Activated CD4-positive, alpha-beta T cell treated with anti-CD3 and anti-CD28 coated beads for 1 hour (primary cell): Measurements from ENCODE around the gene LCN10.
"Not testable (repeated sequence)": the region's sequence is repeated elsewhere in the genome, so short reads cannot be mapped to it uniquely, and the experiment has no call there.

Experiments used
- DNase-seq: peaks from one replicate; pipeline ENCODE4 v3.0.0-alpha.2; 2020

The LCN10 gene

DNA sequence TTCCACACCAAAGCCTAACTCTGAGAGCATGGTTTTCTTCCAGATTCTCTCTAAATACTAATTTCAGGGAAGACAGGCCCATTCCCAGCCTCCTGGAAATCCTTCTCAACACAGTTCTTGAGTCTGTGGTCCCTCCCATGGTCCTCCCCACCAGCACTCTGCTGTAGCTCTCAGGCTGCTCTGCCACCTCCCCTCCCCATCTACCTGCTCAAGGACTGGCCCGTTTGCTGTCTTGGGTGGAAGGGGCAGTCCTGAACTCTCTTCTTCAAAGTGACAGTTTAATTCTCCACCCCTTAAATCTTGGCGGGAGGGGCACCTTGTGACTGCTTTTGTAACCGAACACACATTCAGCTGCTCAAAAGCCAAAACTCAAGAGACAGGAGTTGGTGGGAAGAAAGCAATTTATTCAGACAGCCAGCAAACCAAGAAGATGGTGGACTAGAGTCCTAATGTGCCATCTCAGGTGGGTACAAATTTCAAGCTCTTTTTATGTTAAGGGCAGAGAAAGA lies 29.2 kb upstream of the LCN10 start:
- no peak for DNase-seq

DNA sequence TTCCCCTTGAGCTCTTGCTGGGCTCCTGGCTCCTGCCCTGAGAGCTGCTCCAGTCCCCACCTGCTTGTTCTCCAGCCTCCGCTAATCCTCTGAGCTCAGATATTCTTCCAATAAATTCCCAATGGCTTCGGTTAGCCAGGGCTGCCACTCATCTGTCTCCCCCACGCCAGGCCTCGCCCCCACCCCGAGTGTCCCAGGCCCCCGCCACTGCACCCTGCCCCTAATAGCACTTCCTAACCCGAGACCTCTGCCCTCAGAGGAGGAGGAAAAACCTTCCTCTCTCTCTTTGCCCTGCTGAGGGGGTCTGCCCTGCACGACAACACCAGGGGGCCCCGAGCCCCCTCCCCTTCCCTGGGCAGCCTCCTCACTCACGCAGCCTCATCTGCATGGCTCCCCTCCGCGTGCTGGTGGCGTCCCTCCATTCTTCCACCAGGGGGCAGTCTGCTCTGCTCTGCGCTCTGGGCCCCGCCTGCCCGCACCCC lies 27.0 kb upstream of the LCN10 start:
- no peak for DNase-seq

DNA sequence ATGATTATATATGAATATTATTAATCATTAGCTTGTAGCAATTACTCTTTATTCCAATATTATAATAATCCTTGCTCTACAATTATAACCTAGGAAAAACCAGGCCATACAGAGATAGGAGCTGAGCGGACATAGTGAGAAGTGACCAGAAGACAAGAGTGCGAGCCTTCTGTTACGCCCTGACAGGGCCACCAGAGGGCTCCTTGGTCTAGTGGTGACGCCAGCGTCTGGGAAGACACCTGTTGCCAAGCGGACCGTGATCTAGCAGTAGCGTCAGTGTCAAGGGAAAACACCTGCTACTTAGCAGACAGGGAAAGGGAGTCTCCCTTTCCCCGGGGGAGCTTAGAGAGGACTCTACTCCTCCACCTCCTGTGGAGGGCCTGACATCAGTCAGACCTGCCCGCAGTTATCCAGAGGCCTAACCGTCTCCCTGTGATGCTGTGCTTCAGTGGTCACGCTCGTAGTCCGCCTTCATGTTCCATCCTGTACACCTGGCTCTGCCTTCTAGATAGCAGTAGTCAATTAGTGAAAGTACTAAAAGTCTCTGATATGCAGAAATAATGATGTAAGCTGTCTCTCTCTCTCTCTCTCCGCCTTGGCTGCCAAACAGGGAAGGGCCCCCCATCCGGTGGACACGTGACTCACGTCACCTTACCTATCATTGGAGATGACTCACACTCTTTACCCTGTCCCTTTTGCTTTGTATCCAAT lies 23.8 kb upstream of the LCN10 start:
- DNase-seq: not testable (repeated sequence)

DNA sequence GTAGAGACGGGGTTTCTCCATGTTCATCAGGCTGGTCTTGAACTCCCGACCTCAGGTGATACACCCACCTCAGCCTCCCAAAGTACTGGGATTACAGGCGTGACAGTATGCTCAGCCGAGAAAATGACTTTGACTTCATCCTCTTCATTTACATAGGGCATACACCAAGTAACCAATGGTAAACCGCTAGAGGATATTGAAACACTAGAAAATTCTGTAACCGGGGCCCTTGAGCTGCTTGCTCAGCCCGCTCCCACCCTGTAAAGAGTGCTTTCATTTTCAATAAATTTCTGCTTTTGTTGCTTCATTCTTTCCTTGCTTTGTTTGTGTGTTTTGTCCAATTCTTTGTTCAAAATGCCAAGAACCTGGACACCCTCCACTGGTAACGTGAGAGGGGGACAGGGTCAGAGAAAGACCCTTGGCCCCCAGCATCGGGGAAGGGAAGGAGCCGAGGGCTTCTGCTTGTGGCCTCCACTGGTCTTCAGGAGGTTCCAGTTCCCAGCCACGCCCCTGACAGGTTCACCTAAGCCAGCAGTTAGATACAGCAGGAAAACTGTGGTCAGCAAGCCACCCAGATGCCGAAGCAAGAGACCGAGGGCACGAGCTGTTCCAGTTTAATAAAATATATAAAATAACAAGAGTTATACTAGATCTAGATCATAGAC lies 23.1 kb upstream of the LCN10 start:
- DNase-seq: not testable (repeated sequence)

DNA sequence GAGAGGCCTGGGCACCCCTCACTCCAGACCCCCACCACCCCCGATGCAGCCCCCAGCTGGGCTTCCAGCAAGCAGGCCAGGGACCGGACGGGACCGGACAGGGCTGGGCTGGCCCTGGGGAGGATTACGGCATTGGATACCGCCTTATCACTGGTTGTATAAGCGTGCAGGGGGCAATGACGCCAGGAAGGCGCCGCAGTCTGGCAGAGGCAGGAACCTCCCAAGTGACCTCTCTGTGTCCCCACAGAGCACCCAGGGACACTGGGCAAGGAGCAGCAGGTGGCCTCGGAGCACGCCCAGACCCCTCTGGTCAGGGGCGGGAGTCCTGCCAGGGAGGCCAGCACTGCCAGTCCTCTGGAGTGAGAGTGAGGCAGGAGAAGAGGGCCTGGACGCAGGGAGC lies 22.3 kb upstream of the LCN10 start:
- no peak for DNase-seq

DNA sequence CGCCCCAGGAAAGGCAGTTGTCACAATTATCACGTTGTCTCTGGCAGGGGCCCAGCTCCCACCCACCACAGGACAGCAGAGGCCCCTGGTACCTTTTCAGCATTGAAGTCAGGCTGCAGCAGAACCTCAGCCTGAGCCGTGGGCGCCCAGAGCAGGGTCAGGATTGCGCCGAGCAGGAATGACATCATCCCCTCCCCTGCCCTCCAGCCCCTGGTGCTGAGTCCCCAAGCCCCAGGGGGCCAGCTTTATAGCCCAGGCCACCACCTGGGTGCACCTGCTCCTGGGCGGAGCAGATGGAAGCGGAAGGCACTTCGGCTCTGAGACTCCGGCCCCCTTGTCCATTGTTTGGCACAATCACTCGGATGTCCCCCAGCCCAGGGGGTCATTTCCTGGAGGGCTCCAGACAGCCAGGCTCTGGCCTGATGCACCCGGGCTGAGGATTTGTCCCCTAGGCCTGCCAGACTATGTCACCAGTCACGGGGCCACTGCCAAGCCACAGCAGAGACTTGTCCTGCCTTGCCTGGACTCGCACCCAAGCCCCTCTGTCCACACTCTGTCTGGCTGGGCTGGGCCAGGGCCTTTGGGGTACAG lies 21.7 kb upstream of the LCN10 start, which contains the start of gene LCN15:
TSS of gene LCN15 (minus strand) at position 218 of the 591 bp plus-strand sequence. CDS start at position 188, 30 bp downstream.
- no peak for DNase-seq

DNA sequence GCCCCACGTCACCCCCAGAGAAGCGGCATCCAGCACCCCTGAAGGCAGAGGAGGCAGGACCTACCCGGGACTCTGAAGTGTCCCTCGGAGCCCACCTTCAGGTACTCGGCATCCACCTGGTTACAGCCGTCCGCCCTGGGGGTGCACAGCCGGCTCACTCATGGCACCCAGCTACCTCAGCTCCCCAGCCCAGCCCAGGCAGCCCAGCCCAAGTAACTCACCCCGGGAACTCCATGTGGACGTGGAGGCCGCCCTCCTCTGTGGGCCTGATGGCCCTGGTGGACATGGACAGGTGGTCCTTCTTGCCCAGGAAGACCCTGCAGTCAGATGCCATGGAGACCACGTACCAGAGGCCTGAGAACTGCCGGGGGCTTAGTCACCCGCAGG lies 20.9 kb upstream of the LCN10 start:
- DNase-seq: no peak

DNA sequence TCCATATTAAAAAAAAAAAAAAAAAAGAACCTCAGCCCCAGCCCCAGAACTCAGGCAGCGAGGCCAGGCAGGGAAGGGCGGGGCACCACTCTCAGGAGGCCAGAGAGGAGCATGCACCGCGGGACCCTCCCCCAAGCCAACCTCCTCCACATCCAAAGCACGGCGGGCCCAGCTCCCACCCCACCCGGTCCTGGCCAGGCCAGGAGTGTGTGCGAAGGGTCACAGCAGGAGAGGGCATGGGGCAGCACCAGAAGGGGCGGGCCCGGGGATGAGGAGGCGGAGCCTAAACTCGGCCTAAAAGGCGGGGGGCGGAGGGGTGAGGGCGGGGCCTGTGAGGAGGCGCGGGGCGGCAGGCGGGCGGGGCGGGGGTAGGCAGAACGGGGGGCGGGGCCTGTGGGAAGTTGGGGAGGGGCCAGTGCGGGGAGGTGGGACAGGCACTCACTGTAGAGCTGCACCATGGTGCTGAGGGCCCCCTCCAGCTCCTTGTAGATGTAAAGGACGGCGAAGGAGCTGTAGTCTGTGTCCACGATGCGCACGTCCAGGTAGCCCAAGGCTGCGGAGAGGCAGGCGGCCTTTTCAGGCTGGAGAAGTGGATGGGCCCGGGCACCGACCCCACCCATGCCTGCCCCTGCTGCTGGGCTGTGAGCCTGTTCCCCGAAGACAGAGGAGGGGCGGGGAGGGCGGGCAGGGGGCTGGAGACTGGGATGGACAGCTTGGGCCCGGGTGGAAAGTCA lies 20.3 kb upstream of the LCN10 start:
- DNase-seq: no peak

DNA sequence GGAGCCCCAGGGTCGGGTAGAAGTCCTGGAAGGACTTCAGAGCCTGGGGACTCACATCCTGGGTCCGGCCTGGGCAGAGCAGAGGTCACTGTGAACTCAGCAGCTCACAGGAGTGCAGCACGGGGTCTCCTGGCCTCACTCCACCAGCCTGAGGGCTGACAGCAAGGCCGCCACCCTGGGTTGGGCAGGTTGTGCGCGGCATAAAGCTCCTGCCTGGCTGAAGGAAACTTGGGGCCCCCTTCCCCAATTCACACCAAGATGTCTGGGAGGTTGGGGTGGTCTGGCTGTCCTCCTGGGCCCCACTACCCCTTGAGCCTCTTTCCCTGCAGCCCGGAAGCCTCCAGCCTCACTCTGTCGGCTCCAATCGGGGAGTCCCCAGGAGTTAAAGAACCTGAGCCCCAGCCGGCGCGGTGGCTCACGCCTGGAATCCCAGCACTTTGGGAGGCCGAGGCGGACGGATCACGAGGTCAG lies 19.5 kb upstream of the LCN10 start:
- no peak for DNase-seq

DNA sequence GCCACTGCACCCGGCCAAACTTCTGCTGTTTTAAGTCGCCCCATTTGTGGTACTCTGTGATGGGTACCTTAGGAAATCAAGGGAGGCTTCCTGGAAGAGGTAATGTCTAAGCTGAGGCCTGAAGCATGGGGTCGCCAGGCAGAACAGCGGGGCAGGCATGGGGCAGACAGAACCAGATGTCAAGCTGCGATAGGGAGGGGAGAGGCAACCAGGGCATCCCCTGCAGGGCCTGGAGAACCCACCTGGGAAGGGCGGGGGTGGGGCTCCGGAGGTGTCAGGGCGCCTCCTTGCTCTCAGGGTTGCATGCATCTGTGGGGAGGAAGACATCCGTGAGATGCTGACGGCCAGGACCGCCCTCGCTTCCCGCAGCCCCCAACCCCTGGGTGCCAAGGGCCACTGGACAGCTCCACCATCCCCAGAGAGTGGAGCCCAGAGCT lies 18.8 kb upstream of the LCN10 start:
- DNase-seq: no peak

DNA sequence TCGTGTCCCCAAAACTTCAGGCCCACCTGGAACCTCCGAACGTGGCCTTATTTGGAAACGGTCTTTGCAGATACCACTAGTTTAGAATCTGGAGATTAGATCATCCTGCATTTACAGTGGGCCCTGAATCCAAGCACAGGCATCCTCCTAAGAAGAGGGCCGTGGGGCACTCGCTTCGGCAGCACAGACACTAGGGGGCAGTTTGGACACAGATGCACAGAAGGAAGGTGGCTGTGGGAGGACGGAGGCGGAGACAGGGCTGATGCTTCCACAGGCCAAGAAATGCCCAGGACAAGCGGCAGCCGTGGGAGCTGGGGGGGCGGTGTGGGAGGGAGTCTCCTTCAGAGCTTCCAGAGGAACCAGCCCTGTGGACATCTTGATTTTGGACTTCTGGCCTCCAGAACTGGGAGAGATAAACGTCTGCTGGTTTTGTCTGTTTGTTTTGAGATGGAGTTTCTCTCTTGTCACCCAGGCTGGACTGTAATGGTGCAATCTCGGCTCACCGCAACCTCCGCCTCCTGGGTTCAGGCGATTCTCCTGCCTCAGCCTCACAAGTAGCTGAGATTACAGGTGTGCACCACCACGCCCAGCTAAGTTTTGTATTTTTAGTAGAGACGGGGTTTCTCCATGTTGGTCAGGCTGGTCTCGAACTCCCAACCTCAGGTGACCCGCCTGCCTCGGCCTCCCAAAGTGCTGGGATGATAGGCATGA lies 18.2 kb upstream of the LCN10 start:
- not testable (repeated sequence) for DNase-seq

DNA sequence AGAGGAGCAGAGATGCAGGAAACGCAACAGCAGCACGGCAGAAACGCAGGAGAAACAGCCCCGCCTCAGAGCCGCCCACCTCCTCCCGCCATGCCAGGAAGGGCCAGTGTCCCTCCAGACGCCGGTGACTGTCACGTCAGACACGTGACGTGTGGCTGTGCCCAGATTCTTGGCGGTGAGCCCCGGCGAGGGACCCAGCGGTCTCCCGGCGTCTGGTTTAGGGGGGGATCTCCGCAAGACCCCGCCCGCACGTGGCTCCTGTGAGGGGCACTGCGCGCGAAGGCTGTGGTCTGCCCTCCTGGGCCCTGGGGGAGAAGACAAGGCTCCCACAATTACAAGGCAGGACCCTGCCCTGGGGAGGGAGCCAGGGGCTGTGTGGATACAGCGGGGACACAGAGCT lies 17.7 kb upstream of the LCN10 start:
- no peak for DNase-seq

DNA sequence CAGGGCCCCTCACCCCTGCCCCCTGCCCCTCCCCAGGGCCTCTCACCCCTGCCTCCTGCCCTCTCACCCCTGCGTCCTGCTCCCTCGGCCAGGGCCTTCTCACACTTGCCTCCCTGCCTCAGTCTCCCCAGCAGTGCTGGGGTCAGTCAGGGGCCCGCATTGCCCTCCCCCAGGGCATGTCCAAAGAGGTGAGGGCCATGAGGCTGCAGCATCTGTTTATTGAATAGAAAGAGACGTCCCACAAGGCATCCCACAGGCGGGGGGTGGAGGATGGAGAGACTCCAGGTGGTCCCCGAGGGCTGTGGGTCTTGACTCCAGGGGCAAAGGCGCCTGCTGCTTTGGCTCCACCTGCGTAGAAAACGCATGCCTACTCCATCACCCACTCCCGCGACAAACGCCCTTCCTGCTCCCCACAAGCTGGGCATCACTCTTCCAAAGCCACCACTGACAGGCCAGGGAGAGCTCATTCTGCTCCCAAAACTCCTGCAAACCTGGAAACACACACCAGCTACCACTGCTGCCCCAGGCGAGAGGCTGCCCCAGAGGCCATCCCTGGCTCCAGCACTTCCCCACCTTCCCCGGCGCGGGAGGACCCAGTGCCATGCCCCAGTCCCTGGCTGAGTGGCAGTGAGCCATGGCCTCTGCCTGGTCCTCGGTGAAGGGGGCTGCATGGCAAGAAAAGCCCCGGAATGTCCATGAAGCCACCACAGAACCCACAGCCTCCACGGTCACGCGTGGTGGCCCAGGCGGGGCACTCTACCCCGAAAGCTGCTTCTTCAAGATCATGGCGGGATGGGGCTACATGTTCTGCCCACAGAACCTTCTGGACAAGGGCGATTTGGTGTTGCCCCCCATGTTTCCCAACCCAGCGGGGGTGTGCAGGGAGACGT lies 16.9 kb upstream of the LCN10 start:
- no peak for DNase-seq

DNA sequence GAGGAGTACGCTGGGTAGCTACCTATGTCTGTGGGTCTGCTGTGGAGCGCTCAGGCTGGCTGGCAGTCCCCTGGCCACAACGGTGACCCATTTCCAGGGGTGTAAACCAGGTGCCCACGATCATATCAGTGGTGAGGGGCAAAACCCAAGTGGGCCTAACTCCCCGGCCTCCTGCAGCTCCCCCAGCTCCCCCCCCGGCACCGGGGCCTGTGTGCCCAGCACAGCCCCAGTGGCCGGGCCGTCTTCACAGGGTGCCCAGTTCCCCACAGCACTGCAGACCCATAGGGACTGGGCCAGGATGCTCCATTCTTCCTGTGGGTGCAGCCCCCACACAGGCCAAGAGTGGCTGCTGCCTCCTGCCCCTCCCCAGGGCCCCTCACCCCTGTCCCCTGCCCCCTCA lies 16.3 kb upstream of the LCN10 start:
- DNase-seq: no peak

DNA sequence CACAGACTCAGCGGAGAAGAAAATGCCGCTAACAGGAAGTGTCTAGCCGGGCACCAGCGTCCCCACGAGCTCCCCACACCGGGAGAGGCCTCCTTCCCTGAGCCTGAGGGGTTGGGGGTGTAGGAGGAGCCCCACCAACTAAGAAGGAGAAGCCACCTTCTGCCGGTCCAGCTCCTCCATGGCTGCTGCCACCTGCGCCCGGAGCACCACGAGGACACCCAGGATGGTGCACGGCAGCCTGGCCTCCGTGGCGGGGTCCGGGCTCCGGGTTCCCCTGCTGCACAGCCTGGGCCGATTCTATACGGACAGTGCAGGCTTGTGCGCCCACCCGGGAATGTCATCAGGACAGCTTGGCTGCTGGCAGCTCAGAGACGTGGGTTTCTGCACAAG lies 15.0 kb upstream of the LCN10 start:
- no peak for DNase-seq

DNA sequence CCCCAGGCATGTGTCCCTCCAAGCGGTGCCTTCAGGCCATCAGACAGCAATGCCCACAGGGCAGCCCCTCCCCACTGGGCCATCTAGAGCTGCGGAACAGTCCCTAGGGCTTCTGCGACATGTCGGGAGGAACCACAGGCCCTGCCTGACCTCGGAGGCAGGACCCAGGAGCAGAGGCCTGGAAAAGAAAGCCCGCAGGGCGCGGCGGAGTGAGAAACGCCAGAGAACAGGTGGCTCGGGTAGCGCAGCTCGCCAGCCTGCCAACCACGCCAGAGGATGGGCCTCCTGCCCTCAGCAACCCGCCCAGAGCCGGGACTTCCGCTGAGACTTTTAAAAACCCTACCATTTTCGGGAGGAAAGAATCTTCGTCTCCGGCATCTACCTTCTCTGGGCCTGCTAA lies 14.6 kb upstream of the LCN10 start:
- no peak for DNase-seq

DNA sequence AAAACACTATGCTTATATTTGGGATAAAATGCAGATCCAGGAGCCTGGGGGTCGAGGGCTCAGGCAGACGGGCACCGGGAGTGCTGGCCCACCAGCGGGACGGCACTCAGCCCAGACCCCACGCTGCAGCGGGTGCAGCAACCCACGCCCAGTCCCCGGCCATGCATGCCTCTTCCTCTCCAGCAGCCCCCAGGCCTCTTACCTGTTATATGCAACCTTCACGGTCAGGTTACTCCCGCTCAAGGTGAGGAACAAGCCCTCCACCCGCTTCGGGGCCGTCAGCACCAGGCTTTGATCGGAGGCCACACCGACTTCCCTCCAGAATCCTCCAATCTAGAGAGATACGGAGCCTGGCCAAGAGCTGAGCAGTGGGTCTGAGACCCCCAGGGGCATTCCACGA lies 14.1 kb upstream of the LCN10 start:
- no peak for DNase-seq

DNA sequence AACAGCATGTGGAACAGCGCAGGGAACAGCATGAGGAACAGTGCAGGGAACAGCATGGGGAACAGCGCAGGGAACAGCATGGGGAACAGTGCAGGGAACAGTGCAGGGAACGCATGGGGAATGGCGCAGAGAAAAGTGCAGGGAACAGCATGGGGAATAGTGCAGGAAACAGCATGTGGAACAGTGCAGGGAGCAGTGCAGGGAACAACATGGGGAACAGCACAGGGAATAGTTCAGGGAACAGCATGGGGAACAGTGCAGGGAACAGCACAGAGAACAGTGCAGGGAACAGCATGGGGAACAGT lies 13.3 kb upstream of the LCN10 start:
- no peak for DNase-seq

DNA sequence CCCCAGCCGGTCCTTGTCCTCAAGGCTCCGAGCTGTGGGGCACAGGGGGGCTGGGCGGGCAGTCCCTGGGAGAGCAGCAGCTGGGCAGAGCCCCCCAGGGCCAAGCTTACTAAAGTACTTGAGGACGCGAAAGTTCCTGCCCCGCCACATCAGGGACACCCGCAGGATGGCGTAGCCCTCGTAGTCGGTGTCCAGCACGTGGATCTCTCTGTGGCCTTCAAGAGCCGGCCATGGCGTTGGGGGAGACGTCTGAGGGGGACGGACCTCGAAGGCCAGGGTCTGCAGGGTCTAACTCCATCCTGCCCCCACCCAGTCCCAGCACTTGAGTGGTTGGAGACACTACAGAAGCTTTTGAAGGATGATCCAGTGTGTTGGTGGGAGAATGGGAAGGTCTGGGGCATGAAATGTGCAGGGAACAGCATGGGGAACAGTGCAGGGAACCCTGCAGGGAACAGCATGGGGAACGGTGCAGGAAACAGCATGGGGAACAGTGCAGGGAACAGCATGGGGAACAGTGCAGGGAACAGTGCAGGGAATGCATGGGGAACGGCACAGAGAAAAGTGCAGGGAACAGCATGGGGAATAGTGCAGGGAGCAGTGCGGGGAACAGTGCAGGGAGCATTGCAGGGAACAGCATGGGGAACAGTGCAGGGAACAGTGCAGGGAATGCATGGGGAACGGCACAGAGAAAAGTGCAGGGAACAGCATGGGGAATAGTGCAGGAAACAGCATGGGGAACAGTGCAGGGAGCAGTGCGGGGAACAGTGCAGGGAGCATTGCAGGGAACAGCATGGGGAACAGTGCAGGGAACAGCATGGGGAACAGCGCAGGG lies 12.8 kb upstream of the LCN10 start:
- not testable (repeated sequence) for DNase-seq

DNA sequence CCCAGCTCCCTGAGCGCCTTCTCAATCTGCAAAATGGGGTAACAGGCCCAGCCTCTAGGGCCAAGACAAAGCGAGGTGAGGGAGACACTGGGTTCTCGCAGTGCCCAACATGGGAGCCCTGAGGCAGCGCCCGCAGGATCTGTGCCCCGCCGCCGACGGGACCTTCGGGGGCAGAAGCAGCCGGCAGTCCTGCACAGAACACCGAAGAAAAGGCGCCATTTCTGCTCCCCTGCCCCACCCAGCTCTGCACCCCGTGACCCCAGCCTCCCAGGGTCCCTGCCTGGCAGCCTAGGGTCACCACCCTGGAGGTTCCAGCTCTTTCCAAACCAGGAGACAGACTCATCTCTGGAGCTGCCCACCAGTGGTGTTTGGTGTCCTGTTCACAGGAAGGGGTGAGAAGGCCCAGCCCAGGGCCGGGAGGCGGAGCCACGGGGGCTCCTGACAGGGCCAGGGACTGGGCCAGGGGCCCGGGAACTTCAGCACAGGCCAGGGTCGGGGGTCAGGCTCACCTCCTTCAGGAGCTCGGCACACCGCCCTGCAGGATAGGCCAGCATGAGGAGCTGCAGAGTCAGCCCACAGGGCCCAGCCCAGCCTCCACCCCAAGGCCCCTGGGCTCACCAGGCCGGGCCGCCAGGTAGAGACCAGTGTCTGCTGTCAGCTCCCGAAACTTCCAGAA lies 12.0 kb upstream of the LCN10 start:
- no peak for DNase-seq
